ENCODE results near the gene MYO5B. TPM values are rescaled to one million over a fixed set of nuclear protein-coding genes. Genes with fewer than 3 reads are reported as not detected.

Gene MYO5B
- total and polyA plus RNA-seq, 2 of the 4 experiments (the other 2 are of a cell fraction): 0.24 to 0.54 TPM

- Histone ChIP-seq H2BK5ac (ENCODE audit: low read depth, low read length, poor library complexity, severe bottlenecking) (no peak overlapping the region), H4K8ac (ENCODE audit: low read depth in 2 of 2, low read length in 2 of 2) (no peak overlapping the region), H2AK5ac (ENCODE audit: low read depth, low read length) (no peak overlapping the region), H3K36me3 (ENCODE audit: control insufficient read depth, insufficient read depth, low read length) (no peaks in the 10 kb centered on the region), H3K14ac (replicated peaks; ENCODE audit: low read depth, low read length) (no peak overlapping the region), H4K5ac (ENCODE audit: low read depth, low read length) (no peak overlapping the region), H2BK15ac (ENCODE audit: low read depth, low read length) (no peak overlapping the region), H3K4ac (ENCODE audit: low read depth, low read length) (no peak overlapping the region), H3K56ac (ENCODE audit: extremely low read depth, insufficient read depth, low read length) (no peak overlapping the region), H3K79me1 (ENCODE audit: low read depth in 1 of 2, low read length in 2 of 2) (no peaks in the 10 kb centered on the region), H3K27me3 (ENCODE audit: control insufficient read depth, insufficient read depth, low read length) (peaks cover 4% of the 10 kb centered on the region), H3K27ac (ENCODE audit: insufficient read depth, low read length) (no peak overlapping the region), H3K4me3 (ENCODE audit: insufficient read depth, low read depth, low read length) (no peak overlapping the region), H3K23ac (ENCODE audit: low read depth, low read length) (no peak overlapping the region), H4K91ac (ENCODE audit: insufficient read depth, low read depth, low read length) (no peak overlapping the region), H3K9ac (ENCODE audit: low read depth, low read length) (no peak overlapping the region), H4K20me1 (ENCODE audit: insufficient read depth, low read length) (no peaks in the 10 kb centered on the region), H2BK120ac (ENCODE audit: low read depth, low read length) (no peak overlapping the region), H2BK20ac (ENCODE audit: low read depth, low read length) (no peak overlapping the region), H3K9me3 (ENCODE audit: control insufficient read depth, insufficient read depth, low read length) (no peaks in the 10 kb centered on the region), H2AK9ac (replicated peaks; ENCODE audit: low read depth, low read length, poor library complexity) (no peak overlapping the region), H3K4me2 (ENCODE audit: low read depth, low read length) (no peak overlapping the region), H3K9me1 (ENCODE audit: insufficient read depth, low read length) (no peaks in the 10 kb centered on the region), H3K4me1 (ENCODE audit: control insufficient read depth, insufficient read depth, low read length) (no peaks in the 10 kb centered on the region), H3K18ac (ENCODE audit: low read depth, low read length) (no peak overlapping the region), H2AFZ (replicated peaks; ENCODE audit: low read length, poor library complexity) (no peak overlapping the region)
- CTCF ChIA-PET: no interaction called here
- POLR2A ChIA-PET (ENCODE audit: unreplicated experiment): no interaction called here
- dilution Hi-C loops (cut with HindIII; ENCODE audit: low sequenced_read_pairs, unreplicated experiment): no loop called here
- in situ Hi-C loops (cut with MboI; ENCODE audit: low sequenced_read_pairs): no loop called here
- no peak for TF ChIP-seq FOS (IDR thresholded peaks at IDR 0.05; ENCODE audit: low read depth, low read length)
- TF ChIP-seq NFE2L2 (IDR thresholded peaks at IDR 0.05; ENCODE audit: low read depth, low read length): no peak
- TF ChIP-seq SMC3 (IDR thresholded peaks at IDR 0.05; ENCODE audit: low read depth, low read length): no peak
- BruUV-seq (replicated peaks): no TSS peak
- intact Hi-C loops (cut with micrococcal nuclease): no loop called here
- no peak for ATAC-seq (ENCODE audit: low read depth)
- WGBS, 2 experiments (ENCODE audit: extremely low coverage in 2 of 2, insufficient read length in 1 of 2): no CpG with 5 or more reads among the region's 5 CpGs
- DNase-seq: no peak
Measured at GRCh38 chr18:50000227-50000626, 194.7 kb downstream of the MYO5B start.

Data from IMR-90 (cell line).